ENCODE measurements around the gene RBBP6. TPM values are rescaled to one million over a fixed set of nuclear protein-coding genes. Genes with fewer than 3 reads are reported as not detected.

Gene RBBP6
- total RNA-seq, 2 donors from 2014 or later, result 31.1 to 63.0 TPM

GRCh38 chr16:24537474-24538337 is 1.7 kb upstream of the RBBP6 start:
- H3K27me3 ChIP-seq, result no peaks in the 10 kb centered on the region
- 73 to 77% methylated on average over 16 of the region's 16 CpGs for WGBS, 2 donors
- peaks cover 18% of the 10 kb centered on the region for H3K4me1 ChIP-seq
- ATAC-seq (no peak), DNase-seq (no peak)
- TF ChIP-seq POLR2A (IDR thresholded peaks at IDR 0.05), result no peak
- TF ChIP-seq, protein P1, sequence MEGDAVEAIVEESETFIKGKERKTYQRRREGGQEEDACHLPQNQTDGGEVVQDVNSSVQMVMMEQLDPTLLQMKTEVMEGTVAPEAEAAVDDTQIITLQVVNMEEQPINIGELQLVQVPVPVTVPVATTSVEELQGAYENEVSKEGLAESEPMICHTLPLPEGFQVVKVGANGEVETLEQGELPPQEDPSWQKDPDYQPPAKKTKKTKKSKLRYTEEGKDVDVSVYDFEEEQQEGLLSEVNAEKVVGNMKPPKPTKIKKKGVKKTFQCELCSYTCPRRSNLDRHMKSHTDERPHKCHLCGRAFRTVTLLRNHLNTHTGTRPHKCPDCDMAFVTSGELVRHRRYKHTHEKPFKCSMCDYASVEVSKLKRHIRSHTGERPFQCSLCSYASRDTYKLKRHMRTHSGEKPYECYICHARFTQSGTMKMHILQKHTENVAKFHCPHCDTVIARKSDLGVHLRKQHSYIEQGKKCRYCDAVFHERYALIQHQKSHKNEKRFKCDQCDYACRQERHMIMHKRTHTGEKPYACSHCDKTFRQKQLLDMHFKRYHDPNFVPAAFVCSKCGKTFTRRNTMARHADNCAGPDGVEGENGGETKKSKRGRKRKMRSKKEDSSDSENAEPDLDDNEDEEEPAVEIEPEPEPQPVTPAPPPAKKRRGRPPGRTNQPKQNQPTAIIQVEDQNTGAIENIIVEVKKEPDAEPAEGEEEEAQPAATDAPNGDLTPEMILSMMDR (IDR thresholded peaks at IDR 0.05), result no peak
- intact Hi-C loops (cut with DNase I), result no loop called here
- H3K36me3 ChIP-seq (replicated peaks in 1 of 2; ENCODE audit: insufficient read depth in 1 of 2, low read depth in 2 of 2), result no peaks in the 10 kb centered on the region
- no peaks in the 10 kb centered on the region for H3K9me3 ChIP-seq
- no peak overlapping the region for H3K27ac ChIP-seq
- no peak overlapping the region for H3K4me3 ChIP-seq

DNA sequence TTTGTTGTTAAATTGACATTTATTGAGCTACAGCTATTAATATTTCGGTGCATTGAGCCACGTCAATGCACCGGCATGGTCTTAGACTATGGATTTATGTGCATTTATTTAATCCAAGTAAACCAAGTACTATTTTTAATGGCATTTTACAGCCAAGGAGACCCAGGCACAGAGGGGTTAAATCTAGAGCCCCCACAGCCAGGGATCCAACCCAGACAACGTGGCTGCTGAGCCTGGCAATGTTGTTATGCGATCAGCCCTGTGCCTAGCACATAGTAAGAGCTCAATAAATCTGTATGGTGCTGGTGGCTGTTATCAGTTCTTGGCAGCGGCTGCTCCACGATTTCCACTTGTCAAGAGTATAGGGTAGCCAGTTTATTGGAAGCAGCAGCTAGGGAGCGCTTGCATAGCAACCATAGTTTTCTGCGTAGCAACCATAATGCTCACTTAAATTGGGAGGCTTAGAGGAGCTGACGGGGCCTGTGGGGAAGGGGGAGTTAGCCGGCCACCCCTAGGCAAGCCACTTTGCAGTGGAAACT is 541 bp upstream of the RBBP6 start:
- WGBS, 2 donors, result 12% methylated on average over 11 of the region's 11 CpGs
- Histone ChIP-seq H3K9me3 (no peaks in the 10 kb centered on the region), H3K36me3 (replicated peaks in 1 of 2; ENCODE audit: insufficient read depth in 1 of 2, low read depth in 2 of 2) (no peaks in the 10 kb centered on the region), H3K27me3 (no peaks in the 10 kb centered on the region), H3K27ac (peak overlapping the region; percentile 98 to 100 (median 100)), H3K4me1 (peaks cover 30% of the 10 kb centered on the region), H3K4me3 (peak overlapping the region; percentile 12 to 17)
- intact Hi-C loops (cut with DNase I), result no loop called here
- no peak for TF ChIP-seq POLR2A (IDR thresholded peaks at IDR 0.05)
- TF ChIP-seq, protein P1 (IDR thresholded peaks at IDR 0.05), result peak in 2 of 7 experiments; percentile 17 to 30
- ATAC-seq (peak; percentile 64), DNase-seq (peak in 3 of 4 donors; percentile 70 to 81 (median 75))

GRCh38 chr16:24539850-24540601 is 660 bp downstream of the RBBP6 start:
- Histone ChIP-seq H3K9me3 (no peaks in the 10 kb centered on the region), H3K4me3 (peak overlapping the region; percentile 66 to 98), H3K36me3 (replicated peaks in 1 of 2; ENCODE audit: insufficient read depth in 1 of 2, low read depth in 2 of 2) (no peaks in the 10 kb centered on the region), H3K27ac (peak overlapping the region; percentile 98 to 100 (median 100)), H3K27me3 (no peaks in the 10 kb centered on the region), H3K4me1 (peaks cover 42% of the 10 kb centered on the region)
- intact Hi-C loops (cut with DNase I), result no loop called here
- no peak for TF ChIP-seq POLR2A (IDR thresholded peaks at IDR 0.05)
- TF ChIP-seq, protein P1 (IDR thresholded peaks at IDR 0.05), result no peak
- WGBS, 2 donors, result 0% methylated on average over 23 to 63 of the region's 64 CpGs
- DNase-seq (peak; percentile 59 to 69 (median 66)), ATAC-seq (peak; percentile 62)

DNA sequence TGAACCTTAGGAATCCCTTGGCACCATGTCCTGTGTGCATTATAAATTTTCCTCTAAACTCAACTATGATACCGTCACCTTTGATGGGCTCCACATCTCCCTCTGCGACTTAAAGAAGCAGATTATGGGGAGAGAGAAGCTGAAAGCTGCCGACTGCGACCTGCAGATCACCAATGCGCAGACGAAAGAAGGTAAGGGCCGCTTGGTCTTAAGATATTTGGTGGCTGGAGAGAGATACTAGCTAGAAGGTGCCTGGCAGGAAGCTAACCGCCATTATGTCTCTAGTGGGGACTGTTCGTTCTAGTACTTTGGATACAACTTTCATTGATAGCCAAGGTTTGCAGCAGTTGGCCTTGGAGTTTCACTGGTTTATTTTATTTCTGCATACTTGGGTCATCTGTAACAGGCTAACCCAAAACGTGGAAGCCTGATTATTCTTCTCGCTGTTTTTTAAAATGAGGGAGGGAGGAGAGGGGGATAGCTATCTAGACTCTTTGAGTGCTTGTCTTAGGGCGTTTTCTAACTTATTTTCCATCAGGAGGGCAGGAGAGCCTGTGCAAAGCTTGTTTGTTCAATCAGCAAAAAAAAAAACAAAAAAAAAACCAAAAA is 1.3 kb downstream of the RBBP6 start:
- H3K4me3 ChIP-seq, result peak overlapping the region; percentile 66 to 98
- ATAC-seq, result no peak
- H3K27ac ChIP-seq, result peak overlapping the region; percentile 98 to 100 (median 100)
- intact Hi-C loops (cut with DNase I), result no loop called here
- no peaks in the 10 kb centered on the region for H3K9me3 ChIP-seq
- no peaks in the 10 kb centered on the region for H3K36me3 ChIP-seq (replicated peaks in 1 of 2; ENCODE audit: insufficient read depth in 1 of 2, low read depth in 2 of 2)
- peak in 2 of 4 donors; percentile 11 to 33 for DNase-seq
- TF ChIP-seq POLR2A (IDR thresholded peaks at IDR 0.05), result peak in 2 of 3 donors; percentile 40 to 44
- TF ChIP-seq, protein P1 (IDR thresholded peaks at IDR 0.05), result no peak
- WGBS, 2 donors, result 0 to 1% methylated on average over 12 of the region's 12 CpGs
- peaks cover 47% of the 10 kb centered on the region for H3K4me1 ChIP-seq
- no peaks in the 10 kb centered on the region for H3K27me3 ChIP-seq
